SIG-M5 treated with dmso at 0.1 percent for 504 hours (cell line): ENCODE measurements around the gene RAB3GAP1.
"Not testable (repeated sequence)": the region's sequence is repeated elsewhere in the genome, so short reads cannot be mapped to it uniquely, and the experiment has no call there.

Source experiments
- DNase-seq: peaks from one replicate; lab custom pipeline; 2025; ENCODE audit not compliant: unreplicated experiment; lab: John Stamatoyannopoulos, UW

Gene RAB3GAP1

GRCh38 chr2:135099802-135100483, 47.9 kb downstream of the RAB3GAP1 start:
- DNase-seq, result no peak

DNA sequence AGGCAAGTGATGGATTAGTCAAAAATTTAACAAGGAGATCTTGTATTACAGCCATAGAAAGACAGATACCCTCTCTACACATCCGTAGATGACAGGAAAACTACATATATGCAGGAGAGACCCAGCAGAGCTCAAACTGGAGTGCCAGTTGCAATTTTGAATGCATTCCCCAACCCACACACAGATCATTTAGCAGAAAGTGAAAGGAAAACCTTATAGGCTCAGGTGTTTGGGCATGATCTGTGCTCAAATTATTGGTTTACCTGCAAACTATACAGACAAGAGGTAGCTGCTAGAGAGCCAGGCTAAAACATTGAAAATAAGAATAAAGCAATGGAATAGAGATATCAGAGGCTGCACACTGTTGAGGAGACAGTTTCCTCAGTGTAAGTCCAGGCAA, 51.8 kb downstream of the RAB3GAP1 start:
- no peak for DNase-seq

- not testable (repeated sequence) for DNase-seq
Observed at GRCh38 chr2:135105513-135106316, 53.6 kb downstream of the RAB3GAP1 start.

- no peak for DNase-seq
Observed at GRCh38 chr2:135113322-135113721, 61.2 kb downstream of the RAB3GAP1 start.

- DNase-seq, result no peak
Observed at GRCh38 chr2:135119582-135119981, 67.5 kb downstream of the RAB3GAP1 start.

- no peak for DNase-seq
Observed at GRCh38 chr2:135121016-135121657, 69.0 kb downstream of the RAB3GAP1 start.

GRCh38 chr2:135121658-135122039, 69.6 kb downstream of the RAB3GAP1 start:
- DNase-seq, result not testable (repeated sequence)

DNA sequence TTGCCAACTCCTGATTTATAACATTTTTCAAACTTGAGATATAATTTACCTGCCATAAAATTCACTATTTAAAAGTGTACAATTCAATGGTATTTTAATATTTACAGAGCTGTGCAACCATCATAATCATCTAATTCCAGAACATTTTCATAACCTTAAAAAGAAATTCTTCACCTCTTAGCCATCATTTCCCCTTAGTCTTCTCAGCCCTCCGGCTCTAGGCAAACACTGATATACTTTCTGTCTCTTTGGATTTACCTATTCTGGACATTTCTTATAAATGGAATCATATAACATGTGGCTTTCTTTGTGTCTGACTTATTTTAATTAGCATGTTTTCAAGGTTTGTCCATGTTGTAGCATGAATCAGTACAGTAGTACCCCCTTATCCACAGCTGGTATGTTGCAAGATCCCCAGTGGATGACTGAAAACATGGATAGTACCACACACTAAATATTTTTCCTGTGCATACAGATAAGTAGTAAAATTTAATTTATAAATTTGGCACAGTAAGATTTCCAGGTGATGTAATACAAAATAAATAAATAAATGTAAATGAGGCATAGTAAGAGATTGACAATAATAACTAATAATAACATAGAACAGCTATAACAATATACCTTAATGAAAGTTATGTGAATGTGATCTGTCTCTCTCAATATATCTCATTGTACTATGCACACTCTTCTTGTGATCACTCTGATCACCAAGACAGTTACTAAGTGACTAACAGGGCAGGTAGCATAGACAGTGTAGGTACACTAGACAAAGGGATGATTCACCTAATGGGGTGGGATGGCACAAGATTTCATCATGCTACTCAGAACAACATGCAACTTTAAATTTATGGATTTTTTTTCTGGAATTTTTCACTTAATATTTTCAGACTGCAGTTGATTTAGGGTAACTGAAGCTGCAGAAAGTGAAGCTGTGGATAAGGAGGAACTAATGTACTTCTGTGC, 73.1 kb downstream of the RAB3GAP1 start:
- DNase-seq, result no peak

- DNase-seq, result no peak
Observed at GRCh38 chr2:135125940-135126339, 73.8 kb downstream of the RAB3GAP1 start.

GRCh38 chr2:135130751-135131150, 78.7 kb downstream of the RAB3GAP1 start:
- no peak for DNase-seq

DNA sequence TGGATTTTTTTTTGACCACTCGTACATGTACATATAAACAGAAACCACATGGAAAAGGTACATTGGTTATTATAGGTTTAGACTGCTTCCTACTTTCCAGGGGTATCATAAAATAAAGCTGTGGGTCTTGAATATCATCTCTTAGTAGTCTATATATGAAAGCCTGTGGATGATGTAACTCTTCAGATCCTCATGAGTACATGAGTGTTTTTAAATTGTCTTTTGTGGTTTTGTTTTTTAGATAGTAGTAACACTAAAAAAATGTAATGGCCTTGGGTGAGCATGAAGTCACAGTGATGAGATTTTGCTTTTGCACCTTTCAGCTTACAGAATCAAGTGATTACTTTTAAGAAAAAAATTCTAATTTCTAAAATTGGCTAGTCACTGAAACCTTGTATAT, 80.2 kb downstream of the RAB3GAP1 start:
- no peak for DNase-seq

GRCh38 chr2:135140606-135141005, 88.5 kb downstream of the RAB3GAP1 start:
- no peak for DNase-seq

GRCh38 chr2:135142323-135142722, 90.2 kb downstream of the RAB3GAP1 start:
- DNase-seq, result no peak

DNA sequence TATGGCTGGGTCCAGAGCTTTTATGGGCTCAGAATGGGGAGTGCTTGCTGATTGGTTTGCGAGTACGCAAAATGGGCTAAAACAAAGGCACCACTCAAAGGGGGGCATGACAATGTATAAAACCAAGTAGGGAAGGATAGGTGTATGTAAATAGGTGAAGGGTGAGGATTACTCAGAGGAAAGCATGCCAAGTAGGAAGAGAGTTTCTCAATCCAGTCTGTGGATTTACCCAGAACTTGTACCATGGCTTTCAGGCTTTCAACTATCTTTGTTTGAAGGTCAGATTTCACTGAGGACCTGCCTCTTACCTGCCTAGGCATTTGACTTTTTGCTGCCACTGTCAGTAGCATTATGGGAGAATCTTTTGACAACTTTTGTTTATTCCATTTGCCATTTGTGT, 92.3 kb downstream of the RAB3GAP1 start:
- DNase-seq, result no peak

GRCh38 chr2:135149251-135149650, 97.2 kb downstream of the RAB3GAP1 start:
- no peak for DNase-seq

DNA sequence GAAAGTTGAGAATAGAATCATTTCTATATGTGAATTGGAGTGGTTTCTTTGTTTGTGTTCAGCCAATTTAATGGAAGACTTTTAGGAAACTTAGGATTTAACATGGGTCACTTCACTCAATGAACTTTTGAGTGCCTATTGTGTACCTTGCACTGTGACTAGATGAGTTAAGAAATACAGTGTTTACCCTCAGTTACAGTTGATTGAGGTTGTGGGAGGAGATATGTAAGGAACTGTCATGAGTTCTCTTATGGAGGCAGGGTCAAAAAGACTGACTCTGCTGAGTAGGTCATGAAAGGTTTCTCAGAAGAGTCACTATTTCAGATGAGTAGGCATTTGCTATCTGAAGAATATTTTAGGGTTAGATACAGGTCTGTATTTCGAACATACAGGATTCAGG, 98.6 kb downstream of the RAB3GAP1 start:
- peak; percentile 12 for DNase-seq

DNA sequence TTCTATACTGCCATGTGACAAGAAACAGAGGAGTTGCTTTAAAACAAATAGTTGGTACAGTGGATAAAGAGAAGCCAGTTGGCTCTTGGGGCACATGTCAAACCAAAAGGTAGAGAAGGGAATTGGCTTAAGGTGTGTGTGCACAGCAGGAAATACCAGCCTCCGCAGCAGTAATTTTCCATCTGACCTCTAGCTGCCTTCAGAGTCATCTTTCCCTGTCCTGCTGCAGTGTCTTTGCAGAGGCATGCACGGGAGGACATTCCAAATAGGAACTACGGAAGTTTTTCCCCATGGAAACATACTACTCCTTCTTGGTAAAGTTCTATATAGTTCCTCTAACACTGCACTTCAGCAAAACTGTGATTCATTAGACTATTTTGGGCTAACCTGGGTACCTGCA, 99.5 kb downstream of the RAB3GAP1 start:
- DNase-seq, result no peak

- no peak for DNase-seq
Observed at GRCh38 chr2:135152361-135152760, 100.3 kb downstream of the RAB3GAP1 start.

DNA sequence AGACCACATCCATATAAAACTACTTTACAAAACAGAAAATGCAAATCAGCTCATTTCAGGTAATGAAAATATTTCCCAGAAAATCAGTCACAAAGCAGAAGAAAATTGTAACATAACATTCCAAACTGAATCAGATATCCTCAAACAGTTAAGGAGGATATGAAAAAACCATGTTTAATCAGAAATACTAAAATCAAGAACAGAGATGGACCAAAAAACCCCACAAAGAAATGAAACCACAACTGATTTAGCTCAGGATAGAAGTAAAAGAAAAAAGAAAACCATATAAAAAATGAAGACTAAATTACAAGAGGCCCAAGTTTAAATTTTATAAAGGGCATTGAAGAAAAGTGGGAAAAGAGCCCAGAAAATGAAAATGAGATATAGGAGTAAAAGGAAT, 102.9 kb downstream of the RAB3GAP1 start:
- no peak for DNase-seq

- no peak for DNase-seq
Observed at GRCh38 chr2:135157856-135158255, 105.8 kb downstream of the RAB3GAP1 start.

GRCh38 chr2:135159191-135159590, 107.1 kb downstream of the RAB3GAP1 start:
- no peak for DNase-seq
